NCI-H2196 treated with DMSO at 0.1 percent for 48 hours (cell line): ENCODE measurements around the gene UCP1.

Experiments
- DNase-seq: peaks from one replicate; lab custom pipeline; 2025; ENCODE audit not compliant: unreplicated experiment; lab: John Stamatoyannopoulos, UW

Gene UCP1, protein sequence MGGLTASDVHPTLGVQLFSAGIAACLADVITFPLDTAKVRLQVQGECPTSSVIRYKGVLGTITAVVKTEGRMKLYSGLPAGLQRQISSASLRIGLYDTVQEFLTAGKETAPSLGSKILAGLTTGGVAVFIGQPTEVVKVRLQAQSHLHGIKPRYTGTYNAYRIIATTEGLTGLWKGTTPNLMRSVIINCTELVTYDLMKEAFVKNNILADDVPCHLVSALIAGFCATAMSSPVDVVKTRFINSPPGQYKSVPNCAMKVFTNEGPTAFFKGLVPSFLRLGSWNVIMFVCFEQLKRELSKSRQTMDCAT

DNA sequence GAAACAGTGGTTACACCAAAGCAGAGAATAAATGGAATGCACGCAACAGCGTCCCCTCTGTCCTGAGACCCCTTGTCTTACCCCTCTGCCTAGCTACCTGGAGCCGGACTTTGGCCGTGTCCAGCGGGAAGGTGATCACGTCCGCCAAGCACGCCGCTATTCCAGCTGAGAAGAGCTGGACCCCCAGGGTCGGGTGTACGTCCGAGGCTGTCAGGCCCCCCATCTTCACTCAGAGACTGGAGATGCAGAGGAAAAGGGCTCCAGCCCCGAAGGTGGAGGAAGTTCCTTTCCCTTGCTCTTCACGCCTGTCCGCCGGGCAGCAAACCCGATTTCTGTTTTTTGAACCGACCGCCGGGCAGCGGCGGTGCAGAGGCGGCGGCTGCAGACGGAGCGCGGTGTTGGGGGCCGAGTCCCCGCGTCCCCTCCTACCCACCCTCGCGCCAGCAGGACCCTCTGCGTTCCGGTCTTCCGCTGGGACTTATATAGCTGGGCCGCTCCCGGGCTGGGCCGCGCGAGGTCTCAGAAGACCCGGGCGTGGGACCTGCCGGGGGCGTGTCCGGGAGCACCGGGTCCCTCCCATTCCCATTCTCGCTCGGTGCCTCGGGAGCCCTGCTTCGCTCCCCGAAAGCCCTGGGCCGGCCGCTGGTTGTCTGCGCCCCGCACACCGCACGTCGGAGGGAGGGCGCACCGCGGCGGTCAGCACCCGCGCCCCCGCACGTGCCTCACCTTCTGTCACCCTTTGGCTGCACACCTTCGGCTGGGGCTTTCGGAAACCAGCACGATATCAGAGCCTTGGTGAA lies at the start of gene UCP1:
Gene UCP1 (minus strand): TSS at position 455 of the 800 bp plus-strand sequence. CDS start 232 bp downstream, at position 223.
- DNase-seq: no peak

DNA sequence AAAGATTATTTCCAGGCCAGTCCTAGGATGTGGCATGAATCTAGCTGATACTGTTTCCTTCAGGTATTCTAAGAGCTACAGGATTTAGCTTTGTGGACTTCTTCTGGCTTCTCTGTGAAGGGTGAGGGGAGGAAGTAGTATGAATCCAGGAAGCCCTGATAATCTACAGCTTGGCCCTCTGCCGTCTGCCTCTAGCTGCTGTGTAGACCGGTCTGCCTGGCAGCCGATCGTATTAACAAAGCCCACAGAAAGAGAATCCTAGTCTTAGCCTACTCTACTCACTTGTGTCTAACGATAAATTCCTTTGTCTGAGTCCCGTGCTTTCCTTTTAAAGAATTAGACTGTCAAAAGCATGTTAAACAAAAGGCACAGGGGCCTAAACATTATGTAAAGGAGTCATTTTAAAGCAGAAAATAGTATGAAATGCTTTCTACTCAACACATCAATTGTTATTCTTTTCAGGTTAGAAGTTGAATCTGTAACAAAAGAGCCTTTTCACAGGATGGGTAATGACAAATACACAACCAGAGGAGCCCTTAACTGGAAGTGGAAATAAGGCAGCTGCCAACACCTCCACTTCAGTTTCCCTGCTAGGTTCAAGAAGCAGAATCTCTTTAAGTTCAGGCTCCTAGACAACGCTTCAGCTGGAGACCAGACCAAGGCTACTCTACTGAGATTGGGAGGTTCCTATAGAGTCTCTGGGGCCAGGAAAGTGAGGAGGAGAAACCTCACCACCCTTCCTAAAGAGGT lies 48.9 kb upstream of the UCP1 start:
- no peak for DNase-seq

DNA sequence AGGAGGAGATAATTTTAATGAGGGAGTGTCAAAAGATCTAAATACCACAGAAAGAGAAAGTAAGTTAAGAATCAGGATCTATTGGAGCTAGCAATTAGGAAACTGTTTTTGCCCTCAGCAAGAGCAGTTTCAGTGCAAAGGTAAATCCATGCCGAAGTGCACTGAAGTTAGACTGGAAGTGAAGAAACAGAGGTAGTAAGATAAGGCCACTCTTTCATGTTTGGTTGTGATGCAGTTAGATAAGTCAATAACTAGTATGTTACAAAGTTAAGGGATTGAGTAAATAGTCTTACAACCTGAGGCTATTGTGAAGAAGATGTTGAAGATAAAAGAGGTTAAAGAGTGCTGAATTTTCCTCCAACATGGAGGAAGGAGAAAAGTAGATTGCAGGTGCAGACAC lies 46.7 kb upstream of the UCP1 start:
- no peak for DNase-seq

DNA sequence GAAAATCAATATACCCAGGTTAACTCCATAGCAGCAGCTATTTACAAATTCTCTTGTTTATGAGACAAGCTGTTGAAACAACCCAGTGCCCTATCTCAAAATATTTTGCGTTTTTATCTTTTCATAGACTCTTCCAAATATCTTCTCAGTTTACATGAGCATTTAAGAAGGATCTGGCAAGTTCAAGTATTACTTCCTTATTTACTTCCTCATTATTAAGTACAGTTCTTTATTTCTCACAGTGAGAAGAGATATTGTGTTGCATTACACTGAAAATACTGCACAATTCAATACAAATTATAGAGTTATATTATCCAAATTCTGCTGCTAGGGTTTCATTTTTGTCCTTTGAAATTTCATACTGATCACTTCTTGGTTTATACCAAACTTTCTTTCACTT lies 43.6 kb upstream of the UCP1 start:
- DNase-seq: no peak

DNA sequence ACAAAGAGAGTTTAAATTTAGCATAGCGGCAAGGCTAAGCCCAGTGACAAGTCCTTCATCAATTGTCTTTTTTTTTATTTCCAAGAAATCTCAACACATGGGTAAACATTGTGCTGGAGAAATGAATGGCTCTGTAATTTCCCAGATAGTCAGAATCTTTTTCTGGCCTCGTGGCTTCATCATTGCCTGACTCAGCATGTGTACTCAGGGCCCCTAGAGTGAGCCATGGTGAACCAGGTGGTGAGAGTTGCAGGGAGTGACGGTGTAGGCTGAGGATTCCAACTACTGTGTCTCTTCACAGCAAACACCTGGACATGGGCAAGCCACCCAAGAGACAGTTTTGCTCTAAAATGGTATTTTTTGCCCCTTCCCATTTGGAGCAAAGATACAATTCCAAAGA lies 43.1 kb upstream of the UCP1 start:
- no peak for DNase-seq

DNA sequence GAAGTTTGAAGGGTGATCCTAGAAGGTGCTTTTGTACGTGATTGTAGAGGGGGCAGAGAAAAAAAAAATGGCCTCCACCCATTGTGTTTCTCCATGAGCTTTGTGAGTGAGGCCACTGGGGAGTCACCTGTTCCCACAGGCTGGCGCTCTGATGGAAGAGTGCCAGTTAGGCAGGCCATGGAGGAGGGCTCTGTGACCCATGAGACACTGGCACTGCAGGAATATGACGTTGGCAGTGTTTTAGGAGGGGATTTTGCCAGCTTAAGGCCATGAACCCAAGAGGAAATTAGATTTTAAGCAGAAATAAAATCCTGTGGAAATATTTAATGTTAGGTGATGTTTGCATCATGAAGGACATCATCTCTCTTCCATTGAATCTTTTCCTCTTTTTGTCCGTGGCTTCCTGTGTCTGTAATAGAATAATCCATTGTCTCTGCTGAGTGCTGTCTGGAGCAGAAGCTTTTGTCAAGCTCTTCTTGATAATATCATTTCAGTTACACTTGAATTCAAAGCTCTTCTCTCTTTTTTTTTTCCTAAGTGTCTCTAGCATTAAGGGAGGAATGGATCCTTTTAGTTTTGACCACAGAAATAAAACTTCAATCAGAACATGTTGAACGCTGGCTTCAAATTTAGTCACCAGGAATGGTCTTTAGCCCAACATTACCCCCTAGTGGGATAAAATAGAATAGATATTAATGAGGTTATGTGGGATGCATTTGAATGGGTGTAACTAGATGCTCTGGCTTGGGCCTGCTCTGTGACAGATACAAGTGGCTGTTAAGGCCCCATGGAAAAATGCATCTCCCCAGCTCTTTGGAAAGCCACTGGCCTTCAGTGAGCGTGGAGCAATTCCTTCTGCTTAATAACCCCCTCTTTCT lies 41.0 kb upstream of the UCP1 start:
- DNase-seq: peak; percentile 53

DNA sequence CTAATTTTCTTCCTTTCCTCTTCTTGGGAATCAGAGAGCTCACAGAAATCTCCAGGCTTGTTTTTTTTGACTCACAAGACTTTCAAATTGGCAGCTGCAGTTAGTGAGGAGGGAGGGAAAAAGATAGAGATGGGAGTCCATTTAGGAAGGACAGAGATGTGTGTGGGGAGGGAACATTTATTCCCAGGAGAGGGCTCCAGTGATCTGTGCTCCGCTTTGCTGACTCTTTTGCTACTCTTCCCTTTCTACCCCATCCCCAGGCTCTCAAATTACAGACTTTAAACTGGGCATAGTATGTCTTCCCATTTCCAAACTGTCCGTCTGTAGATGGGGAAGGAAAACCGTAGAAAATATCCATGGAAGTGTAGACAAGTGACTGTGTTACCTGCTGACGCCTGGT lies 39.1 kb upstream of the UCP1 start:
- DNase-seq: no peak

DNA sequence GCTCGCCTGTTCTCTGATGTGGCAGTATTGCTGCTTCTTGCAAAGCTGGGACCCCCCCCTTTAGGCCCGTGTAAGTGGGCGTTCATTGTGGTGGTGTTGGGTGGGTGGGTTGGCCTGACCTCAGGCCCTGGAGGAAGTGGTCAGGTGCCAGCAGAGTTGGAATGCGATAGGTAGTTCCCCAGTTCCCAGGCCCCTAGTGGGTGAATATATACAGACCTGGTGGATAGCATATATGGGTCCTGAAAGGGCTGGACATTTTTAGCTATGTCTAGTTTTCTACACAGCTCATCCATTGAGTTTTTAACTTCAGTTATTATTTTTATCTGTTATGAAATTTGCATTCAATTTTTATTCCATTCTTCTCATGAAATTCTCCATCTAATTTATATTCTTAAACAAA lies 35.8 kb upstream of the UCP1 start:
- no peak for DNase-seq

DNA sequence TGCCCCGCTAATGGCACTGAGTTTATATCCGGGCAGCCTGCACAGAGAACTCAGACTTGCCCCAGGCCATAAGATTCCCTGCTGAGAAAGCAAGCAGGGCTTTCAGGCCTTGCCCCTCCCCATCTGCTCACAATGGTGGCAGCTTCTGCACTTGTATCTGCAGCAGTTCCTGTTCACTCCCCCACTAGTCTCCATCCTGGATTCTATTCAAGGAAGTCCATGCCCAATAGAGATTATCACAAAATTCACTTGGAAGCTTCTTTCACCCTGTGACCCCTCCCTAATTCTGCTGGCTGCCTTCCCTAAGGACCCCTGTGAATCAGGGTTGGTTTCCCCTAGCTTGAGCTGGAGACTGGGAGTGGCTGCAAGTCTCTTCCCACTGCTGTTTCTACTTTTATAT lies 34.5 kb upstream of the UCP1 start:
- no peak for DNase-seq

DNA sequence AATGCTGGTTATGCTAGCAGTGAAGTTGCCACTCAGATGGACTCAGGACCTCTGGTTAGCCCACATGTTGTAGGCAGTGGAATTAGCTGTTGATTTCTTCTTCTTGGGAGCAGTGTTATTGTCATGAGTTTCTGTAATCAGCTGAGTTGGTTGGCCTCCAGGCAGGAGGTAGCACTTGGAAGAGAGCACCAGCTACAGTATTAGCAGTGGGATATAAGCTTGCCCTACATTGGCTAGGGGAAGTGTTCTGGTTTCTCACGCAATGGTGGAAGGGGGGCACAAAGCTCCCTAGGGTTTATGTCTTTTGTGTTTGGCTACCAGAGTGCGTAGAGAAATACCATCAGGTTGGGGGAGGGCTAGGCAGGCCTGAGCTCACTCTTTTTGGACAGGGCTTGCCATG lies 34.0 kb upstream of the UCP1 start:
- no peak for DNase-seq

DNA sequence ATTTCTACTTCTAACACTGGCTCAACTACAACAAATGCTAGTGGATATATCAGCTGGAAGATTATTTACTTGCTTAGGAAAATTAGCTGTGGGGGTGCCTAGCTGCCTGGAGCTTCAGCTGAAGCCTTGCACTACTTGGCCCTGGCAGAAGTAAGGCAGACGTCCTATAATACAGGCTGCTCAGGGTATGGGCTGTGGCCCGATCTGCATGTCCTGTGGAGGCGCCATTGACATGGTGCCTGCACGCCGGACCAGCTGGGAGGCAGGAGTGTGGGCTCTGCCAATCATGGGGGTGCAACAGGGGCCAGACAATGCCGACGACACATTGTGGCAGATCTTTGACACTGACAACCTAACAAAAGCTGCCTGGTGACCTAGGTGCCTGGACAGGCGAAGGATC lies 31.6 kb upstream of the UCP1 start:
- no peak for DNase-seq

DNA sequence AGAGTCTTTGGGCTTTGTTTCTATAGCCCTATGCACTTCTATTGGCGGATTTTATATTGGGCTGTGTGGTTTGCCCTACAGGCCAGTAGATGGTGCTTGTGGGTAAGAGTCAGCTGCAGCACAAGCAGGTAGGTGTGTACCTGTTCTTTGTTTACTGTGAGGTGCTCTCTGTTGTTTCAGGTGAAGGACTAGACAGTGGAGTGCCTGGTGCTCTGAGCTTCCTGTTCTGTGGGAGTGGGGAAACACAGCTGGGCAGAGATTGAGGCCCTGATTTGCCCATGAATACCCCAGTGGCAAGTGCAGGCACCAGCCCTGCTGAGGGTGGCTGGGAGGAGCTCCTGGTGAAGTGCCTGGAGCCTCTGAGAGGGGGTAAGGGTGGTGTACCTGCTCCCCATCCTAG lies 26.3 kb upstream of the UCP1 start:
- no peak for DNase-seq

DNA sequence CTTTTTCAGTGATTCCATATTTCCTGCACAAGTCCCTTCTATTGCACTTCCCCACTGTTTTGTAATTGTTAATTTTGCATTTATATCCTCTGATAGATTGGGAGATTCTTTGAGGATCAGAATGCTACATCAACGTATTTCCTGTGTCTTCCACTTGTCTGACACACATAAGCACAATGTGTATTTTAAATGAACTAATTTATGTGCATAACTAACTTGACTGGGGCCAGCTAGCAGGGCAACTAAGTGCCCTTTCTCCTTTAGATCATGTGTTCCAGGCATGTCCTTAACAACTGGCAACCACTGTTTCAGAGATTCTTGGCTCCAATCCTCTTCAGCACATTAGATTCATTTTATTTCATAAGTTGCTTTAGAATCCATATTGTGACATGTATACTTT lies 15.7 kb upstream of the UCP1 start:
- DNase-seq: no peak

DNA sequence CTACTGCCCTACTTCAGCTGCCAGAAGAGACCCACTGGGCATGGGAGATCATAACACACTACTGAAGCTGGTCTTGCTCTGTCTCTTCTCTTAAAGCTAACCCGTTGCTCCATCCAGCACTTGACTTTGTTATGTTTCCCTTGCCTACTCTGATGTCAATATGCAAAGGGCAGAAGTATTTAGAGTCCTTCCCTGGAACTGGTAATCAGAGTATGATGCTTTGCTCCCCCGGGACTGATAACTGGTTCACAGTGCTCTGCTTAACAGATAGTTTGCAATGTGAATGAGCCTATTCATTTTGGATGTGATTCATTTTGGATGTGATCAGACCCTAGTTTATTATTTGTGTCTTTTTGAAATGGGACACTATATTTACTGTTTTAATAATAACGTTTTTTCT lies 12.3 kb upstream of the UCP1 start:
- DNase-seq: no peak

DNA sequence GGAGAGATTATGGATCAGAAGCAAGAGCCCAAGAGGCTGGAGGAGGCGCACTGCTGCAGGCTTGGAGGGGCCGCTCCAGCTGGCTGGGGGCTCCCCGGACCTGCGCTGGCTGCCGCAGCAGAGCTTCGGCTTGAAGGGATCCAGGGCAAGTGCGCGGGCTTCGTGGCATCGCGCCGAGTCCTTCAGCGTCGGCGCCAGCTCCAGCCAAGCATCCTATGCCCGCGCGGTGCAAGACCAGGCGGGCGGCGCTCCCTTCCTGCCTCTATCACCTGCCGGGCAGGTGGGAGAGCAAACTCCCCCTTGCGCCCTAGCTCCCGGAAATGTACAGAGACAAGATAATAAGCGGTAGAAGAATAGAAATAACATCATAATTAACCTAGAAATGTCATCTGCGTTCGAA lies 10.5 kb upstream of the UCP1 start:
- no peak for DNase-seq

DNA sequence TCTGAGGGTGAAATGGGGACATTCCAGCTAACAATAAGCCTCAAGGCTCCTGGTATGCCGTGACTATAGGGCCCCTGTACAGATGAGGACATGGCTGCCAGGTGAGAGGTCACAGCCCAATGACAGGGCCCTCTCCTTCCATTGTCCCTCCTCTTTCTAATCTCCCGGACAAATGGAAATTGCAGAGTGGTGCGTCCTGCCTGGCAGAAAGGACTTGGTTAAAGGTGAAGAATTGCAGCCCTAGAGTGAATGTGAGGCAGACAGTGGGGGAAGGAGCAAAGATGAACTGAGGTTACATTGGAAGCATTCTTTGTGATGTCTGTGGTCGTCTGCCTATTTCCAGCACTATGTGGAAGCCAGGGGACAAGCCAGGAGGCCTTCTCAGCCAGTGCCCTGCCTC lies 6.7 kb upstream of the UCP1 start:
- no peak for DNase-seq

DNA sequence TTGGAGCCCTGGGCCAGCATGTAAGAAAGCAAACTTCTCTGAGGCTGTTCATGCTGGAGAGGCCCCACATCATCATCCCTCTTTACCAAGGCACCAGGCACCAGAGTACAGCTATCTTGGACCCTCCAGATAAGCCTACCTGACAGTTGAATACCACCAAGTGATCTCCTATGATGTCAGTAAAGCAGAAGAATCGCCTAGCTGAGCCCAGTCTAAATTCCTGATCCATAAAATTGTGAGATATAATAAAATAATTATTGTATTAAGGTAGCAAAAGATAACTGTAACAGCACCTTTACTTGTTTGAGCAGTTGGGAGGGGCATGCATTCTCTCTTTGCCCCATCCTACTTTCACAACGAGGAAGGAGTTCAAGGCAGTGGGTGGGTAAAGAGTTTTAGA lies 2.9 kb upstream of the UCP1 start:
- no peak for DNase-seq

DNA sequence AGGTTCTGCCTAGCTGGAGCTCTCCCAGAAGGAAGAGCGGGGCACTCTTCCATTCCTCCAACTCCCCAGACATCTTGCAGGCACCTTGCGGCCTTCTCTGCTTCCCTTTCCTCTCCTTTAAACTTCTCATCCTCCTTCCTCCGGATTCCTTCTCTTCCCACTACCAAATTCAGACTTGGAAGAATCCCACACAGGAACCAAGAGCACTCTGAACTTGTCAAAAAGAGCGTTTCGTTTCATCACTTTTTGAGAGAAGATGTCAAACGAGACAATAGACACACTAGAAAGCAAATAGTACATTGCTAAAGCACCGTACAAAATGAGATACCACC lies 512 bp upstream of the UCP1 start:
- DNase-seq: no peak

DNA sequence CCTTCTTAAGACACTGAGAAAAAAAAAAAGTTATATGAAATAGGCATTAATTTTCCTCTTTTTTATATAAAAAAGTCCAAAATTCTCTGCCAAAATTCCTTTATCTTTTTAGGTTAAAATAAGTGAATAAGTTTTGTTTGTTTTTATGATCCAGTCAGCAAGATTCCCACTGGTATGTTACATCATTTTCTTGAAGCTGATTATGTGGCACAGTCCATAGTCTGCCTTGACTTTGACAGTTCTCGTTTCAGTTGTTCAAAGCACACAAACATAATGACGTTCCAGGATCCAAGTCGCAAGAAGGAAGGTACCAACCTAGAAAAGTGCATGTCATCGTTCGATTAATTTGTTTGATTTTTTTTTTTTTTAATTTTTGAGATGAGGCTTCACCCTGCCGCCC lies 9.1 kb downstream of the UCP1 start:
- DNase-seq: no peak

DNA sequence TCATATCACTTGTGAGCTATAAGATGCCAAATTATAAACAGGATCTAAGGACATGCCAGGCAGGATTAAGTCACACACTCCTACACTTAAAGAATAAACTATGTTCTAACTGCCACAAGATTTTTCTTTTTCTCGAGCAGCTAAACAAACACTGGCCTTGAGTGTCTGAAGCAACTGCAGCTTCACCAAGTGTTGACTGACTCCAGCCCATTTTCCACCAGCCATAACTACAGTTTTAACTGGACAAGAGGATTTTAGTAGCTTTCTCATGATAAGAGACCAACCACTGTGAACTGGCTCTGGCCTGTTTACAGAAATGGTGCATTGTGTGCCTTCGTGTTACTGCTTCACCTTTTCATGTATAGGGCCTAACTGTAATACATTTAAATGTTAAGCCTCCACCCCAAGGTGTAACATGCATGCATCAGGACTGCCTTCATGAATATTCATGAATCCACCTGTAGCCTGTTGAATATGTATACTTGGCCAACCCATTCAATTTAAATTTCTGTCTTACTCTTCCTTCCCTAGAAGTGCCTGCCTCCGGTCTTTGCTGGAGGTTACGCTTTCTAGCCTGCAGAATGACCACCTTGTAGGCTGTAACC lies 10.8 kb downstream of the UCP1 start:
- DNase-seq: no peak
